ENCODE results near the gene ELFN1.

ELFN1 gene

GRCh38 chr7:1694611-1695511 is 24.8 kb downstream of the ELFN1 start:
- DNase-seq (ENCODE audit: low read depth in 2 of 2), result no peak

GRCh38 chr7:1695800-1696454 is 25.9 kb downstream of the ELFN1 start:
- no peak for DNase-seq (ENCODE audit: low read depth in 2 of 2)

GRCh38 chr7:1696671-1697498 is 26.8 kb downstream of the ELFN1 start:
- DNase-seq (ENCODE audit: low read depth in 2 of 2), result no peak

- DNase-seq (ENCODE audit: low read depth in 2 of 2), result no peak
Measured at GRCh38 chr7:1697499-1698125, 27.5 kb downstream of the ELFN1 start.

GRCh38 chr7:1698201-1698600 is 28.1 kb downstream of the ELFN1 start:
- no peak for DNase-seq (ENCODE audit: low read depth in 2 of 2)

GRCh38 chr7:1698951-1699350 is 28.9 kb downstream of the ELFN1 start:
- no peak for DNase-seq (ENCODE audit: low read depth in 2 of 2)

- no peak for DNase-seq (ENCODE audit: low read depth in 2 of 2)
Measured at GRCh38 chr7:1700086-1700485, 30.0 kb downstream of the ELFN1 start.

- no peak for DNase-seq (ENCODE audit: low read depth in 2 of 2)
Measured at GRCh38 chr7:1700536-1701333, 30.7 kb downstream of the ELFN1 start.

GRCh38 chr7:1702652-1703051 is 32.6 kb downstream of the ELFN1 start:
- no peak for DNase-seq (ENCODE audit: low read depth in 2 of 2)

GRCh38 chr7:1703441-1703840 is 33.4 kb downstream of the ELFN1 start:
- DNase-seq (ENCODE audit: low read depth in 2 of 2), result no peak

GRCh38 chr7:1703871-1704810 is 34.1 kb downstream of the ELFN1 start:
- no peak for DNase-seq (ENCODE audit: low read depth in 2 of 2)

- DNase-seq (ENCODE audit: low read depth in 2 of 2), result no peak
Measured at GRCh38 chr7:1704811-1705738, 35.0 kb downstream of the ELFN1 start.

- no peak for DNase-seq (ENCODE audit: low read depth in 2 of 2)
Measured at GRCh38 chr7:1705856-1706255, 35.8 kb downstream of the ELFN1 start.

GRCh38 chr7:1706381-1706720 is 36.3 kb downstream of the ELFN1 start:
- no peak for DNase-seq (ENCODE audit: low read depth in 2 of 2)

GRCh38 chr7:1706721-1707613 is 36.9 kb downstream of the ELFN1 start:
- no peak for DNase-seq (ENCODE audit: low read depth in 2 of 2)

- DNase-seq (ENCODE audit: low read depth in 2 of 2), result no peak
Measured at GRCh38 chr7:1707756-1708595, 37.9 kb downstream of the ELFN1 start.
